ENCODE data around the gene PRR33.
A peak's percentile ranks its signal among the peaks of the same experiment; 100 is the strongest.

The PRR33 gene

GRCh38 chr11:1896468-1896867 is 4.8 kb upstream of the PRR33 start:
- Histone ChIP-seq H3K4me2 (ENCODE audit: low read length, poor library complexity, severe bottlenecking) (no peak overlapping the region), H3K4ac (ENCODE audit: low read depth in 1 of 2, low read length in 2 of 2) (no peak overlapping the region), H3K27me3 (ENCODE audit: control insufficient read depth in 1 of 2, insufficient read depth in 1 of 2, low read length in 2 of 2) (peaks cover 28 to 32% of the 10 kb centered on the region in 2 experiments), H2AFZ (ENCODE audit: low read depth, low read length) (no peak overlapping the region), H3K4me1 (ENCODE audit: control insufficient read depth, insufficient read depth, low read depth, low read length) (no peaks in the 10 kb centered on the region), H4K8ac (ENCODE audit: low read length) (no peak overlapping the region), H2BK15ac (ENCODE audit: low read depth, poor library complexity, severe bottlenecking) (no peak overlapping the region), H3K18ac (ENCODE audit: low read depth in 1 of 2, low read length in 2 of 2) (no peak overlapping the region), H2BK120ac (ENCODE audit: low read depth, low read length) (no peak overlapping the region), H3K9me3 (ENCODE audit: control insufficient read depth, low read length) (no peaks in the 10 kb centered on the region), H3K23ac (ENCODE audit: low read length in 2 of 2) (no peak overlapping the region), H3K36me3 (ENCODE audit: control insufficient read depth in 1 of 2, insufficient read depth in 2 of 2, low read depth in 1 of 2, low read length in 2 of 2) (no peaks in the 10 kb centered on the region), H3K9ac (ENCODE audit: low read length) (no peak overlapping the region), H3K4me3 (ENCODE audit: insufficient read depth in 1 of 2, low read depth in 1 of 2, low read length in 2 of 2) (no peak overlapping the region), H3K79me1 (replicated peaks; ENCODE audit: low read length, poor library complexity, severe bottlenecking) (no peaks in the 10 kb centered on the region), H2BK12ac (ENCODE audit: low read length in 2 of 2) (no peak overlapping the region), H3K27ac (ENCODE audit: low read length, poor library complexity, severe bottlenecking) (no peak overlapping the region), H3K14ac (ENCODE audit: low read length in 2 of 2) (no peak overlapping the region), H2AK5ac (ENCODE audit: low read length, severe bottlenecking) (no peak overlapping the region), H2BK5ac (ENCODE audit: low read depth, low read length, poor library complexity, severe bottlenecking) (no peak overlapping the region), H4K91ac (ENCODE audit: low read length) (no peak overlapping the region)
- no peak for DNase-seq
- WGBS: 83% methylated on average over 7 of the region's 10 CpGs

GRCh38 chr11:1894759-1895158 is 3.1 kb upstream of the PRR33 start:
- Histone ChIP-seq H3K79me1 (replicated peaks; ENCODE audit: low read length, poor library complexity, severe bottlenecking) (no peaks in the 10 kb centered on the region), H3K9ac (ENCODE audit: low read length) (no peak overlapping the region), H2AFZ (ENCODE audit: low read depth, low read length) (no peak overlapping the region), H2BK12ac (ENCODE audit: low read length in 2 of 2) (no peak overlapping the region), H3K4ac (ENCODE audit: low read depth in 1 of 2, low read length in 2 of 2) (no peak overlapping the region), H2BK120ac (ENCODE audit: low read depth, low read length) (no peak overlapping the region), H2BK15ac (ENCODE audit: low read depth, poor library complexity, severe bottlenecking) (no peak overlapping the region), H3K4me3 (ENCODE audit: insufficient read depth in 1 of 2, low read depth in 1 of 2, low read length in 2 of 2) (no peak overlapping the region), H3K36me3 (ENCODE audit: control insufficient read depth in 1 of 2, insufficient read depth in 2 of 2, low read depth in 1 of 2, low read length in 2 of 2) (peaks cover 0 to 5% of the 10 kb centered on the region in 2 experiments), H2BK5ac (ENCODE audit: low read depth, low read length, poor library complexity, severe bottlenecking) (no peak overlapping the region), H3K27ac (ENCODE audit: low read length, poor library complexity, severe bottlenecking) (no peak overlapping the region), H3K4me2 (ENCODE audit: low read length, poor library complexity, severe bottlenecking) (no peak overlapping the region), H2AK5ac (ENCODE audit: low read length, severe bottlenecking) (no peak overlapping the region), H3K27me3 (ENCODE audit: control insufficient read depth in 1 of 2, insufficient read depth in 1 of 2, low read length in 2 of 2) (peaks cover 28 to 29% of the 10 kb centered on the region in 2 experiments), H3K23ac (ENCODE audit: low read length in 2 of 2) (no peak overlapping the region), H3K14ac (ENCODE audit: low read length in 2 of 2) (no peak overlapping the region), H3K18ac (ENCODE audit: low read depth in 1 of 2, low read length in 2 of 2) (no peak overlapping the region), H4K91ac (ENCODE audit: low read length) (no peak overlapping the region), H3K4me1 (ENCODE audit: control insufficient read depth, insufficient read depth, low read depth, low read length) (no peaks in the 10 kb centered on the region), H3K9me3 (ENCODE audit: control insufficient read depth, low read length) (no peaks in the 10 kb centered on the region), H4K8ac (ENCODE audit: low read length) (no peak overlapping the region)
- WGBS: 94% methylated on average over 11 of the region's 11 CpGs
- DNase-seq: no peak

GRCh38 chr11:1893581-1894359 is 2.1 kb upstream of the PRR33 start:
- Histone ChIP-seq H3K36me3 (ENCODE audit: control insufficient read depth in 1 of 2, insufficient read depth in 2 of 2, low read depth in 1 of 2, low read length in 2 of 2) (peaks cover 3 to 9% of the 10 kb centered on the region in 2 experiments), H3K4me1 (ENCODE audit: control insufficient read depth, insufficient read depth, low read depth, low read length) (no peaks in the 10 kb centered on the region), H2BK15ac (ENCODE audit: low read depth, poor library complexity, severe bottlenecking) (no peak overlapping the region), H3K23ac (ENCODE audit: low read length in 2 of 2) (no peak overlapping the region), H3K4me3 (ENCODE audit: insufficient read depth in 1 of 2, low read depth in 1 of 2, low read length in 2 of 2) (no peak overlapping the region), H3K4me2 (ENCODE audit: low read length, poor library complexity, severe bottlenecking) (no peak overlapping the region), H3K14ac (ENCODE audit: low read length in 2 of 2) (peak overlapping the region in 1 of 2 experiments; percentile 14), H2BK12ac (ENCODE audit: low read length in 2 of 2) (no peak overlapping the region), H2AK5ac (ENCODE audit: low read length, severe bottlenecking) (no peak overlapping the region), H3K18ac (ENCODE audit: low read depth in 1 of 2, low read length in 2 of 2) (no peak overlapping the region), H3K9me3 (ENCODE audit: control insufficient read depth, low read length) (no peaks in the 10 kb centered on the region), H3K79me1 (replicated peaks; ENCODE audit: low read length, poor library complexity, severe bottlenecking) (no peaks in the 10 kb centered on the region), H4K8ac (ENCODE audit: low read length) (no peak overlapping the region), H4K91ac (ENCODE audit: low read length) (no peak overlapping the region), H3K9ac (ENCODE audit: low read length) (no peak overlapping the region), H2BK5ac (ENCODE audit: low read depth, low read length, poor library complexity, severe bottlenecking) (no peak overlapping the region), H3K27me3 (ENCODE audit: control insufficient read depth in 1 of 2, insufficient read depth in 1 of 2, low read length in 2 of 2) (peaks cover 20 to 23% of the 10 kb centered on the region in 2 experiments), H2AFZ (ENCODE audit: low read depth, low read length) (no peak overlapping the region), H3K27ac (ENCODE audit: low read length, poor library complexity, severe bottlenecking) (no peak overlapping the region), H2BK120ac (ENCODE audit: low read depth, low read length) (no peak overlapping the region), H3K4ac (ENCODE audit: low read depth in 1 of 2, low read length in 2 of 2) (no peak overlapping the region)
- DNase-seq: peak; percentile 34
- 80% methylated on average over 4 of the region's 5 CpGs for WGBS

GRCh38 chr11:1892558-1892957 is 863 bp upstream of the PRR33 start:
- 82% methylated on average over 5 of the region's 5 CpGs for WGBS
- no peak overlapping the region for H2AFZ ChIP-seq (ENCODE audit: low read depth, low read length)
- H3K4me2 ChIP-seq (ENCODE audit: low read length, poor library complexity, severe bottlenecking): no peak overlapping the region

More at GRCh38 chr11:1892558-1892957, 863 bp upstream of the PRR33 start:
- Histone ChIP-seq H2BK120ac (ENCODE audit: low read depth, low read length) (no peak overlapping the region), H3K4ac (ENCODE audit: low read depth in 1 of 2, low read length in 2 of 2) (no peak overlapping the region), H4K91ac (ENCODE audit: low read length) (no peak overlapping the region), H3K4me3 (ENCODE audit: insufficient read depth in 1 of 2, low read depth in 1 of 2, low read length in 2 of 2) (no peak overlapping the region), H2BK5ac (ENCODE audit: low read depth, low read length, poor library complexity, severe bottlenecking) (no peak overlapping the region), H2BK12ac (ENCODE audit: low read length in 2 of 2) (no peak overlapping the region), H3K9me3 (ENCODE audit: control insufficient read depth, low read length) (no peaks in the 10 kb centered on the region), H2AK5ac (ENCODE audit: low read length, severe bottlenecking) (no peak overlapping the region), H3K9ac (ENCODE audit: low read length) (no peak overlapping the region), H3K23ac (ENCODE audit: low read length in 2 of 2) (no peak overlapping the region), H3K18ac (ENCODE audit: low read depth in 1 of 2, low read length in 2 of 2) (no peak overlapping the region), H2BK15ac (ENCODE audit: low read depth, poor library complexity, severe bottlenecking) (no peak overlapping the region), H4K8ac (ENCODE audit: low read length) (no peak overlapping the region), H3K79me1 (replicated peaks; ENCODE audit: low read length, poor library complexity, severe bottlenecking) (no peaks in the 10 kb centered on the region), H3K27ac (ENCODE audit: low read length, poor library complexity, severe bottlenecking) (no peak overlapping the region), H3K27me3 (ENCODE audit: control insufficient read depth in 1 of 2, insufficient read depth in 1 of 2, low read length in 2 of 2) (peaks cover 15 to 17% of the 10 kb centered on the region in 2 experiments), H3K14ac (ENCODE audit: low read length in 2 of 2) (no peak overlapping the region), H3K36me3 (ENCODE audit: control insufficient read depth in 1 of 2, insufficient read depth in 2 of 2, low read depth in 1 of 2, low read length in 2 of 2) (peaks cover 6 to 21% of the 10 kb centered on the region in 2 experiments), H3K4me1 (ENCODE audit: control insufficient read depth, insufficient read depth, low read depth, low read length) (no peaks in the 10 kb centered on the region)
- DNase-seq: no peak

All from mesenchymal stem cell (in vitro differentiated cells and primary cell).